HG03558 (cell line): ENCODE measurements around the gene SH2D3A.
"Not testable (repeated sequence)": the region's sequence is repeated elsewhere in the genome, so short reads cannot be mapped to it uniquely, and the experiment has no call there.

Source experiments
- ATAC-seq: cut with Tn5 transposase; IDR thresholded peaks from one replicate; pipeline ENCODE4 v1.9.1; 2021; ENCODE audit warnings: moderate number of reproducible peaks; ENCODE audit not compliant: unreplicated experiment; ENCODE audit errors: extremely low read depth

SH2D3A gene

GRCh38 chr19:6790194-6791128, 23.2 kb upstream of the SH2D3A start:
- ATAC-seq: no peak

- no peak for ATAC-seq
These were observed 21.7 kb upstream of the SH2D3A start for GRCh38 chr19:6788896-6789295.

- no peak for ATAC-seq
These were observed 20.2 kb upstream of the SH2D3A start for GRCh38 chr19:6787393-6787792.

GRCh38 chr19:6779206-6779605, 12.0 kb upstream of the SH2D3A start:
- ATAC-seq: no peak

DNA sequence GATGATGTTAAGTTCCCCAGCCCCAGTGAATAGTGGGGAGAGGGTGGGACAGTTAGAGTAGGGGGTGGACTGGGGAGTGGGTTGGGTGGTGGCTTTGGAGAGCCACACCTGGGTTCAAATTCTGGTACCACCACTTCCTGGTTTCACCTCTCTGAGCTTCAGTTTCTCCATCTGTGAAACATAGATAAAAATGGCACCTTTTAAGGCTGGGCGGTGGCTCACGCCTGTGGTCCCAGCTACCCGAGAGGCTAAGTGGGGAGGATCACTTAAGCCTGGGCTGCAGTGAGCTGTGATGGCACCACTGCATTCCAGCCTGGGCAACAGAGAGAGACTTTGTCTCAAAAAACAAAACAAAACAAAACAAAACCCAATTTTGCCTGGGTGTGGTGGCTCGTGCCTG, 11.2 kb upstream of the SH2D3A start:
- no peak for ATAC-seq

- no peak for ATAC-seq
These were observed 10.2 kb upstream of the SH2D3A start for GRCh38 chr19:6777434-6777833.

DNA sequence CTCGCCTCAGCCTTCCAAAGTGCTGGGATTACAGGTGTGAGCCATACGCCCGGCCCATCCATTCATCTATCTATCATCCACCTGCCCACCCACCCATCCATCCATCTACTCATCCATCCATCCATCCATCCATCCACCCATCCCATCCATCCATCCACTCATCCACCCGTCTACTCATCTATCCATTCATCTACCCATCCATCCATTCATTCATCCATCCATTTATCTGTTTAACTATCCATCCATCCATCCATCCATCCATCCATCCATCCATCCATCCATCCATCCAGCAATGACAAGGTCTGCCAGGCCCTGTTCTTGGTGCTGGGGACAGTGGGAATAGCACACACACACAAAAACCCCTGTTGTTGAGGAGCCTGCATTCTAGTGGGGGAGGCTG, 9.8 kb upstream of the SH2D3A start:
- no peak for ATAC-seq

GRCh38 chr19:6776045-6776444, 8.8 kb upstream of the SH2D3A start:
- not testable (repeated sequence) for ATAC-seq

- ATAC-seq: no peak
These were observed 7.8 kb upstream of the SH2D3A start for GRCh38 chr19:6774821-6775707.

DNA sequence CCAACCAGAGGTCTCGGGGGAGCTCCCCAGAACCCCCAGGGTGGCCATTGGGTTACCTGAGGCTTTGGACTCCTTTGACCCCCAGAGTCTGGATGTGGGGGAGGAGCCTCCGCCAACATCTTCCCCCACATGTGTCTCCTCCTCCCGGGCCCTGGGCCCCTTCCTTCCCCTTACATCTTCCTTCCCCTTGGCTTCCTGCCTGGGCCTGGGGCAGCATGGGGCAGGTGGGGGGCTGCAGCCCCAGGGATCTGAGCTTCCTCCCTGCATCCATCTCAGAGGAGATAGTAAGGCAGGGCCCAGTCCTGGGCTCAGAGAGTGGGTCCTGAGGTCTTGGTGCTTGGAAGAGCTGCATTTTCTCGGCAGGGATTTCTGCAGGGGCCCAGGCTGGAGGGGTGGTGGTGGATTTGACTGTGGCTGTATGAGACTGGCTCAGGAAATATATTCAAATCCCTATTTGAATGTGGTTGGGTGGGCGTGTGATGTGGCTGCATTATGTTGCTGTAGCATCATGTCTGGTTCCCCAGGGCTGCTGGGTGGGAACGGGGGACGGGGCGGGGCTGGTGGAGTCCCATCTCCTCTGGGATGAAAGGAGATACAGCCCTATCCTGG, 6.2 kb upstream of the SH2D3A start:
- no peak for ATAC-seq

GRCh38 chr19:6772866-6773322, 5.7 kb upstream of the SH2D3A start:
- ATAC-seq: no peak

- no peak for ATAC-seq
These were observed 5.0 kb upstream of the SH2D3A start, which contains the start of gene VAV1 for GRCh38 chr19:6772028-6772865. Gene VAV1, plus strand, starts transcription at chr19:6772708. Its CDS starts 100 bp downstream, at chr19:6772808.

- ATAC-seq: not testable (repeated sequence)
These were observed 4.4 kb upstream of the SH2D3A start for GRCh38 chr19:6771648-6772027.

- ATAC-seq: no peak
These were observed 1.9 kb upstream of the SH2D3A start for GRCh38 chr19:6769006-6769619.

GRCh38 chr19:6768236-6768785, 1.1 kb upstream of the SH2D3A start:
- ATAC-seq: no peak

DNA sequence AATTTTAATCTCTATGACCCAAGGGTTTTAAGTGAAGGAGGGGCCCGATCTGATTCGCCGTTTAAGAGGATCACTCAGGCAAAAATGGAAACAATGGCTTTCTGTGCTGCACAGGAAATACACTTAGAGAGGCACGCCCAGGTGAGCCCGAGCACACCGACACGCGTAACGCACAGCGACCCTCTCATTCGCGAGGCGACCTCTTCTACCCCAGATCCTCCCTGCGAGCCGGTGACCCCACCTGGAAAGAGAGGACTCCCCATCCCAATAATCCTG, 216 bp downstream of the SH2D3A start:
- ATAC-seq: no peak

DNA sequence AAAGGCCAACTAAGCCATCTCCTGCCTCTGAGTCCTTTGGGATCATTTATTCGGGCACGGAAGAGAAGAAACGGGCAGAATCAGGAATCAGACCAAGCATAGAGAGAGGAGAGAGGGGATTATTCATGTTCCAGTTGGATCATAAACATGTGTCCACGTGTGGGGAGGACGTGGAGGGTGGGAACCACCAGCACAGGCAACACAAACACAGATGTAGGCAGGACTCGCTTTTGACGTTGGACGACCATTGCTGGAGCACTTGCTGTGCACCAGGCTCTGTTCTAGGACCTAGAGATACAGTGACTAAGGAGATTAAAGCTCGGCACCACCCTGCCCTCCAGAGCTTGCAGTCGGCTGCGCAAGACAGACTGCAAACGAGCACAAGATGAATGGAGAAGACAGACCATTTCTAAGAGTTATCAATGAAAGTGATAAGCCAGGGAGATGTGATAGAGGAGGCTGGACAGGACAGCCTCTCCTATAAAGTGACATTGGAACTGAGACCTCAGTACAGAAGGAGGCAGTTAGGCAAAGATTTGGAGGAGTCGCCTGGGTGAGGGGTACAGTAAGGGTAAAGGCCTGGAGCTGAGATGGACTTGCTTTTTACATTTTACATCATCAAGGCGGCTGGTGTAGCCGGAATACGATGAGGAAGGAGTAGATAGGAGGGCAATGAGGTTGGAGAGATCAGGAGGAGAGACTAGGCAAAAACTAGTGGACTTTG, 716 bp downstream of the SH2D3A start:
- no peak for ATAC-seq

DNA sequence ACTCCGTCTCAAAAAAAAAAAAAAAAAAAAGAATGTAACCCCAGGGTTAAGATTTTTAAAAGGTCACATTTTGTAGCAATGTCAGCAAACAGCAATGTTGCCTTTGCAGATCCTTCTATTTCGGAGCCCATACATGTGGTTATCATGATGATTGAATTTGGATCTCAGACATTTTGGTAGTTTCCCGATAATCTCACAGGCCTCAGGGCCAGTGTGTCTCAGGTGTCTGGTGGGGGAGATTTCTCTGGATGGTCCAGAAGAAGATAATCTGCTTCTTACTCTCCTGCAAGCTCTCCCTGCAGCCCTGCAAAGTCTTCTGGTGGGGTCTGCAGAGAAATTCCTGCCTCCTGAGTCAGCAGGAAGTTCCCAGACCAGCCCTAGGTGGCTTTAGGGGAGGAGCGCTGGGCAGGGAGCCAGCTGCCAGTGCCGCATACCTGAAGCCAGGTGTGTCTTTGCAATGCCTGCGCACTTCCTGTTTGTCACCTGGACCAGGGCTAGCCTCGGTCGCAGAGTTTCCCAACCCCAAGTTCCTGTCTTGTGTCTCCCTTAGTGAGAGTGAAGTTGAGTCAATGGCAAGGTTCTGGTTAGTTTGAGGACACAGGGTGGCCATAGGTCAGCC, 1.4 kb downstream of the SH2D3A start:
- no peak for ATAC-seq
